A172 (cell line): Measurements from ENCODE around the gene MACF1. TPM values are rescaled to one million over a fixed set of nuclear protein-coding genes. Genes with fewer than 3 reads are reported as not detected.

Source experiments
- DNase-seq: peaks from one replicate; pipeline ENCODE4 v3.0.0-alpha.2; 2015; ENCODE audit warnings: low spot score
- total RNA-seq: library from RNA; depleted of rRNA; stranded (reverse); fragments of >200 nt; shearing (Covaris generic); gene quantifications from 2 replicates; pipeline ENCODE4 v1.2.3, GENCODE V29; 2014

Gene MACF1
- total RNA-seq, 1 experiment from 2014 or later = 256 TPM

- peak; percentile 80 for DNase-seq
Observed at GRCh38 chr1:39213511-39214002, 9.1 kb downstream of the MACF1 start.

- no peak for DNase-seq
Observed at GRCh38 chr1:39214021-39214713, 9.7 kb downstream of the MACF1 start.

- no peak for DNase-seq
Observed at GRCh38 chr1:39214714-39214997, 10.2 kb downstream of the MACF1 start.

GRCh38 chr1:39214998-39215873 lies 10.7 kb downstream of the MACF1 start:
- DNase-seq = no peak

- no peak for DNase-seq
Observed at GRCh38 chr1:39216771-39217170, 12.3 kb downstream of the MACF1 start.

GRCh38 chr1:39220891-39221870 lies 16.7 kb downstream of the MACF1 start:
- no peak for DNase-seq

- no peak for DNase-seq
Observed at GRCh38 chr1:39224295-39224829, 19.9 kb downstream of the MACF1 start.

- DNase-seq = no peak
Observed at GRCh38 chr1:39226836-39227235, 22.3 kb downstream of the MACF1 start.

- no peak for DNase-seq
Observed at GRCh38 chr1:39228252-39228651, 23.8 kb downstream of the MACF1 start.

- DNase-seq = no peak
Observed at GRCh38 chr1:39229504-39229903, 25.0 kb downstream of the MACF1 start.

- DNase-seq = no peak
Observed at GRCh38 chr1:39230261-39231190, 26.0 kb downstream of the MACF1 start.

- no peak for DNase-seq
Observed at GRCh38 chr1:39236971-39237370, 32.5 kb downstream of the MACF1 start.

- DNase-seq = peak; percentile 30
Observed at GRCh38 chr1:39238476-39238875, 34.0 kb downstream of the MACF1 start.

GRCh38 chr1:39239968-39240367 lies 35.5 kb downstream of the MACF1 start:
- DNase-seq = no peak

GRCh38 chr1:39243302-39243701 lies 38.8 kb downstream of the MACF1 start:
- DNase-seq = no peak

- no peak for DNase-seq
Observed at GRCh38 chr1:39250460-39251240, 46.2 kb downstream of the MACF1 start.

- peak; percentile 51 for DNase-seq
Observed at GRCh38 chr1:39255222-39255621, 50.7 kb downstream of the MACF1 start.

- DNase-seq = peak; percentile 57
Observed at GRCh38 chr1:39258146-39258924, 53.8 kb downstream of the MACF1 start.

- no peak for DNase-seq
Observed at GRCh38 chr1:39258925-39259244, 54.4 kb downstream of the MACF1 start.
